ENCODE results near the gene RSF1.

Gene RSF1

DNA sequence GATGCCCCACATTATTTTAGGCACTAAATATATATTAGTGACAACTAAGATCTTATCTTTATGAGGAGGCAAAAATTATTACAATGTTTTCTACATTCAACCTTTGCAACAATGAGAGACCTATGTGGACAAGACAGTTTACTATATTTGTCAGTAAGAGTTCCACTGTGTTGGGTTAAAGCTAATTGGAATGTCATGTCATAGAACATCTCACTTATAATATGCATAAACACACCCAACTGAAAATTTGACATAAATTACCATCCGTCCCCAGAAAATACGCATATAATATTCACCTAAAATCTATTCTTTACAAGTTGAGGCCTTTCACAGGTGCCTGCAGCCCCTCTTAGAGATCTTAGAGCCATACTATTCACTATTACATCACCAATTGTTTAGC is 84.0 kb downstream of the RSF1 start:
- DNase-seq, result no peak

DNA sequence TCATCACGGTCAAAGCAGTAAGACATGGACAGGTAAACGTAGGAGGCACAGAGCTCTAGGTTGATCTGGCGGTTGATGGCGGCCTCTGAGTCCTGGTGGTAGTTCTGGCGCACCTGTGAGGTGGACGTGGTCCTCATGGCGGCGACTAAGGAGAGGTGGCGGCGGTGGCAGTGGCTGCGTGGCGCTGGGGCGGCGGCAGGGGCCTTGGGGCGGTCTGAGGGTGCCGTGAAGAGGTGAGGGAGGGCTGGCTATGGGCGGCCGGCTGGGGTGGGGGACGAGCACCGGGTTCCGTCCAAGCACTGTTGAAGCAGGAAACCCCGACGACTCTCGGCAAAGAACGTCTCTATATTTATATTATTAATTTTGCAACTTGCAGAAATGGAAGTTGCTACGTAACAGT is 85.6 kb downstream of the RSF1 start:
- DNase-seq, result no peak

DNA sequence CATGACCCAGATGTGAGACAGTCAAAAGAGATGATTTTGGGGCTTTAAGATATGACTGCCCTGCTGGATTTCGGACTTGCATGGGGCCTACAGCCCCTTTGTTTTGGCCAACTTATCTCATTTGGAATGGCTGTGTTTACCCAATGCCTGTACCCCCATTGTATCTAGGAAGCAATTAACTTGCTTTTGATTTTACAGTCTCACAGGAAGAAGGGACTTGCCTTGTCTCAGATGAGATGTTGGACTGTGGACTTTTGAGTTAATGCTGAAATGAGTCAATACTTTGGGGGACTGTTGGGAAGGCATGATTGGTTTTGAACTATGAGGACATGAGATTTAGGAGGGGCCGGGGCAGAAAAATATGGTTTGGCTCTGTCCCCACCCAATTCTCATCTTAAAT is 88.4 kb downstream of the RSF1 start:
- DNase-seq, result no peak

DNA sequence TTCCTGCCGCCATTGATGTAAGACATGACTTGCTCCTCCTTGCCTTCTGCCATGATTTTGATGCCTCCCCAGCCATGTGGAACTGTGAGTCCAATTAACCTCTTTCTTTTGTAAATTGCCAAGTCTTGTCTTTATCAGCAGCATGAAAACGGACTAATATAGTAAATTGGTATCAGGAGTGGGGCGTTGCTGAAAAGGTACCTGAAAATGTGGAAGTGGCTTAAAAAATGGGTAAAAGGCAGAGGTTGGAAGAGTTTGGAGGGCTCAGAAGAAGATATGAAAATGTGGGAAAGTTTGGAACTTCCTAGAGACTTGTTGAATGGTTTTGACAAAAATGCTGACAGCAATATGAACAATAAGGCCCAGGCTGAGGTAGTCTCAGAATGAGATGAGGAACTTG is 89.7 kb downstream of the RSF1 start:
- no peak for DNase-seq

DNA sequence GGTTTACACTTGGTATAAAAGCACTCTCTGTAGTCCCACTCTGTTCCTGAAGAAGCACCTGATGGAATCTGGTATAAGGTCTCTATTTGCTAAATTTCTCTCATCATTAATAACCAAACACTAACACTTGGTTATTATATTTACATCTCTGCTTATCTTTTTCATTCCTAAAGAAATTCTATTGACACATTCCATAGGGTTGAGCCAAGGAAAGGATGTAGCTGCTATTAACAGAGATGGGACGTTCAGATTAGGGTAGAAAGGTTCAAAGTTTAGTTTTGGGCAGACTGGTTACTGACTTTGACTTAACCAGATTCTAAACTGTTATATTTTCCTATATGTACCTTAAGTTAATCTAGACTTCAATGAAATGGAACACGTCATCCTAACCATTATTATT is 91.5 kb downstream of the RSF1 start:
- no peak for DNase-seq

DNA sequence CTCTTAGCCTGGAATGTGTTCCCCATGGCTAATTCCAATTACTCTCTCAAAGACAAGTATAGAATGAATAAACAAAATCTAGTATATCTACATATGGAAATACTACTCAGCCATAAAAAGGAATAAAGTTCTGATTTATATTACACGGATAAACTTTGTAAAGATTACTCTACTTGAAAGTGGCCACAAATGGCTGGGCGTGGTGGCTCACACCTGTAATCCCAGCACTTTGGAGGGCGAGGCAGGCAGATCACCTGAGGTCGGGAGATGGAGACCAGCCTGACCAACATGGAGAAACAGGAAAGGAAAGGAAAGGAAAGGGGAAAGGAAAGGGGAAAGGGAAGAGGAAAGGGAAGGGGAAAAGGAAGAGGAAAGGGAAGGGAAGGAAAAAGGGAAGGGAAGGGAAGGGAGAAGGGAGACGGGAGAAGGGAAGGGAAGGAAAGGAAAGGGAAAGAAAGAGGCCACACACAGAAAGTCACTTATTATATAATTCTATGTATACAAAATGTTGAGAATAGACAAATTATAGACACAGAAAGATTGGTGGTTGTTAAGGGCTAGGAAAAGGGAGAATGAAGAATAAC is 92.2 kb downstream of the RSF1 start:
- no peak for DNase-seq

DNA sequence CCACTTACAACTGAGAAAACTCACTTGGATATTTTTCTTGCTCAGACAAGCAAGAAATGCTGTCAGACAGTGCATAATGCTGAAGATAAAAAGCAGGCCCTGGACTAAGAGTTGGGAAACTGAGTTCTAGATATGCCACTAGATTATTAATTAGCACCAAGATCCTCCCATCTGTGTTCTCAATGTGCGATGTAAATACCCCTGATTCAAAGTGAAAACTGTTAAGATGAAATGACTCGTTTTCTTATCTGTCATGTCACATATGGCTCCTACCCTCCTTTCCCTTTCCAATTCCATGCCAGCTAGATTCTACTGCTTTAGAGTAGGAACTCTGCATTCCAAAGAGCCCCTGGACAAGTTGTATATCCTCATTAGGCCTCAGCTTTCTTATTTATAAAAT is 94.0 kb downstream of the RSF1 start:
- no peak for DNase-seq

DNA sequence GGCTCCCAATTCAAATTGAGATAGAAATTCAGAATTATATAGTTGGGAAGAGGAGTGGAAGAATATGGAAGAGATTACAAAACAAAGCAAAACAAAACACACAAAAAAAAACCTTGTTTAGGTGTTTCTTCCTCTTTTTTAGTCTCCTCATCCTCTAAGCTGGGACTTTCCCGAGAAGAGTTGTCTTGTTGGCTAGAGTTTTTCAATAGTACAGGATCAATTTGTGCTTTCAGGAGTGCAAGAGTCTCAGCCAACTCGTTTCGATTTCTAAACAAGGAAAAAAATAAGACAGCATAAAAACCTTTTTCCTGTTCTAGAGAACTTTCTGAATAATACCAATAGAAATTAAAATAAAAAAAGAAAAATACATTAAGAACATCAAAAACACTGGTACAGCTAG is 95.1 kb downstream of the RSF1 start:
- DNase-seq, result no peak

DNA sequence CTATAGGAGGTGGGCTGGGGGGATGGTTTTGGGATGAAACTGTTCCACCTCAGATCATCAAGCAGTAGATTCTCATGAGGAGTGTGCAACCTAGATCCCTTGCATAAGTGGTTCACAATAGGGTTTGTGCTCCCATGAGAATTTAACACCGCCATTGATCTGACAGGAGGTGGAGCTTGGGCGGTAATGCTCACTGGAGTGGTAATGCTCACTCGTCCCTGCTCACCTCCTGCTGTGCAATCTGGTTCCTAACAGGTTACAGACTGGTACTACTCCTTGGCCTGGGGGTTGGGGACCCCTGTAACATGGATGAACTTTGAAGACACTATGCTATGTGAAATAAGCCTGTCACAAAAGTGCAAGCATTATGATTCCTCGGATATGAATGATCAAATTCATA is 95.9 kb downstream of the RSF1 start:
- no peak for DNase-seq

DNA sequence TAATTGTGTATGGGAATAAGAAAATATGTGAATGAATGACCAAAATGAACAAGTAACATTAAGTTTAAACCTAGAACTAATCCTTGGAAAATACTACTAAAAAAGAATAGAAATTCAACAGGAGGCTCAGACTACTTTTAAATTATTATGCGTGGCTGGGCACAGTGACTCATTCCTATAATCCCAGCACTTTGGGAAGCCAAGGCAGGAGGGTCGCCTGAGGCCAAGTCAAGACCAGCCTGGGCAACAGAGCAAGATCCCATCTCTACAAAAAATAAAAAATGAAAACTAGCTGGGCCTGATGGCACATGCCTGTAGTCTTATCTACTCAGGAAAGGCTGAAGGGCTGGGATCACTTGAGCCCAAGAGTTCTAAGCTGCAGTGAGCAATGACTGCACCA is 97.5 kb downstream of the RSF1 start:
- DNase-seq, result no peak

DNA sequence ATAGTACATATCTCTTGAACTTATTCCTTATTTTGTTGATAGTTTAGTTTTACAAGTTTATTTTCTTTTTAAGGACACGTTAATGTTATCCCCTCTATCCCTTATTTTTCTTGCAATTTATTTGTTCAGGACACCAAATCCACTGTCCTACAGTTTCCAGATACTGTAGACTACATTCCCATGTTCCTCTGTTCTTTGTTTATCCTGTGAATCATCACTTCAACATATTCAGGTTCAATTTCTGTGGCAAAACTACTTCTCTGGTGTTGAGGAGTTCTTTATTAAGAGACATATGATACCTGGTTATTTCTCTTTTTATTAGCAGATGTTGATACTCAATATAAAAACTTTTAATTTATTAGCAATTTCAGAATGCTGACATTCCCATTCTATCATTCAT is 110.2 kb downstream of the RSF1 start:
- no peak for DNase-seq

DNA sequence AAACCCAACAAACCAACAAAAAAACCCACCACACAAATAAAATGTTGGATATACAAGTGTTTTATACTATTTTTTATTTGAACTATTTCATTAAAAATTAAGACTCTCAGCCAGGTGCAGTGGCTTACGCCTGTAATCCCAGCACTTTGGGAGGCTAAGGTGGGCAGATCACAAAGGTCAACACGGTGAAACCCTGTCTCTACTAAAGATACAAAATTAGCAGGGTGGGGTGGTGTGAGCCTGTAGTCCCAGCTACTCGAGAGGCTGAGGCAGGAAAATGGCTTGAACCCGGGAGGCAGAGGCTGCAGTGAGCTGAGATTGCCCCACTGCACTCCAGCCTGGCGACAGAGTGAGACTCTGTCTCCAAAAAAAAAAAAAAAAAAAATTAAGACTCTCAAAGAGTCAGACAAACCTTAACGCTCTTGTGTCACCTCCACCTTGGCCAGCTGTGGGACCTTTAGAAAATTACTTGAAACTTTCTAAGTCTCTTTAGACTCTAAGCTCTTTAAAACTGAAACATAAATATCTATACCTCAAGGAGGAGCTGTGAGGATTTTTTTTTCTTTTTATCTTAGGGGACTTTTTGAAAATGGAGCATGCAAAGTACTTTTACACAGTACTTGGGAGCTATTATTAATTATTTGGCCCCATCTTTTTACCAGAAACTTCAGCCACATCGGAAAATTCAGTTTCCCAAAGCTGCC is 114.5 kb downstream of the RSF1 start:
- DNase-seq, result no peak

DNA sequence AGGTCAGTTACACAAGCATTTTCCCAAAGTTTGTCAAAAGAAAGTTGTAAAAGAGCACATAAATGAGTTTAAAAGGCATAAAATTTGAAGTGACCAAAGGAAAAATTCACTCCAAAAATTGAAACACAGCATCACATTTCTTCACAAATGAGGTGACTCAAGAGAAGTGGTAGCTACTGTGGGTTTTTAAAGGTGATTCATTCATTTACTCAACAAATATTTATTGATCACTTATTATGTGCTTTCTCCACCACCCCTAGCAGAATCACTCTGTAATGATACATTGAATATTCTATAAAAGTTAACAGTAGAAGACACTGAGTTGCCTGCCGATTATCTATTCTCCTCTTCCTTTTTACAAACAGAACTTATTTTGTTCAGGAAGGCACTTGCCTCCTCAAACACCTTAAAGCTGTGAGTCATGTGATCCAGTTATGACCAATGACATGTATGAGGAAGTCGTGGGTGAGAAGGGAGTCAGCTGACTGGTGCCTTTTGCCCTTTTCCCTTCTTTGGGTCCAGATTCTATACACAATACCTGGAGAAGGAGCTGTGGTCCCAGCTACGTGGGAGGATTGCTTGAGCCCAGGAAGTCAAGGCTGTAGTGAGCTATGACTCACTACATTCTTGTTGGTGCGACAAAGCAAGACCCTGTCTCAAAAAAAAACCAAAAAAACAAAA is 115.2 kb downstream of the RSF1 start:
- peak; percentile 3 for DNase-seq

DNA sequence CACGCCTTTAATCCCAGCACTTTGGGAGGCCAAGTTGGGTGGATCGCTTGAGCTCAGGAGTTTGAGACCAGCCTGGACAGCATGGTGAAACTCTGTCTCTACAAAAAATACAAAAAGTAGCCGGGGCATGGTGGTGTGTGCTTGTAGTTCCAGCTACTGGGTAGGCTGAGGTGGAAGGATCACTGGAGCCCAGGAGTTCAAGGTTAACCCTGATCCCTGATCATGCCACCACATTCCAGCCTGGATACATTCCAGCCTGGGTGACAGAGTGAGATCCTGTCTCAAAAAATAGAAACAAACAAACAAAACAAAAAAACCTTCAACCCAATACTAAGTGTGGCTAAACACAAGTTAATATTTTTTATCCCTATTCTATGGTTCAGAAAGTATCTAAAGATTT is 116.5 kb downstream of the RSF1 start:
- DNase-seq, result no peak

DNA sequence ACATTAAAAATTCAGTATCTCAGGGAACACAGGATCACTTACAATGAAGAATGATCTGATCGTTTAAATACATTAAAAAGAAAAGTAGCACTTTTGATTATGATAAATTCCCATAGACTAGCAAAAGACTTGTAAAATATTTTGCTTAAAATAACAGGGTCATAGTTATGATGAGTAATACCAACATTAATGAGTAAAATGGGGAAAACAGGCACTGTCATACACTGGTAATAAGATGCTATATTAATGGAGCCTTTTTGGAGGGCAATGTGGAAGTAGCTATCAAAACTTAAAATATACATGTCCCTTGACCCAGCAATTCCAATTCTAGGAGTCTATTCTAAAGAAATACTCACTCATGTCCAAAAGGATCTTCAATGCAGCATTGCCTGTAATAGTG is 121.1 kb downstream of the RSF1 start:
- DNase-seq, result no peak

DNA sequence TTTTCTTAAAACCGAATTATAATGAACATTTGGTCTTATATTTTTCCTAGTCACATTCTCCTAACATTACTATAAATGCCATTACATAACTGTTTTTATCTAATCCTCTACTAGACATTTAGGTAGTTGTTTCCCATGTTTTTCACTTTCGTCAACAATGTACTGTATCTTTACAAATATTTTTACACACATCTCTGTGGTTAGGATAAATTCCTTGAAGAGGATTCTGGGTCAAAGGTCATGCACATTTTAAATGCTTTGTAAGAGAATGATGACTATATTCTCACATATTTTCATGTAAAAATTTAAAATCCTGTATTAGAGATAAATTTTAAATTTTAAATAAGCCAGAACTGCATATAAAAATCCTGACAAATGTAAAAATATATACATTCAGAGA is 121.6 kb downstream of the RSF1 start:
- no peak for DNase-seq

DNA sequence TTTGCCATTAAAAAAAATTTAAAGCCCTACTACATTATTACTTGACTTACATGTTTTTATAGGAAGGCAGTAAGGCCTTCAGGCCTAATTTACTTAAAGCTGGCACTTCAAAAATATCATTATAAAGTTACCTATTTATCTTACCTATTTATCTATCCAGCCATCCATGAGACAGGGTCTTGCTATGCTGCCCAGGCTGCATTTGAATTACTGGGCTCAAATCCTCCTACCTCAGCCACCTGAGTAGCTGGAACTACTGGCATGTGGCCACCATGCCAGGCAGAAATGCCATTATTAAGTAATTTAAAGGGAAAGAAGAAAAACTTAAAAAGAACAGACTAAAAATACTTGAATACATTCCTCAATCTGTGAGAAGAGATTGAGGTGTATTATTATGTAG is 122.7 kb downstream of the RSF1 start:
- DNase-seq, result no peak

DNA sequence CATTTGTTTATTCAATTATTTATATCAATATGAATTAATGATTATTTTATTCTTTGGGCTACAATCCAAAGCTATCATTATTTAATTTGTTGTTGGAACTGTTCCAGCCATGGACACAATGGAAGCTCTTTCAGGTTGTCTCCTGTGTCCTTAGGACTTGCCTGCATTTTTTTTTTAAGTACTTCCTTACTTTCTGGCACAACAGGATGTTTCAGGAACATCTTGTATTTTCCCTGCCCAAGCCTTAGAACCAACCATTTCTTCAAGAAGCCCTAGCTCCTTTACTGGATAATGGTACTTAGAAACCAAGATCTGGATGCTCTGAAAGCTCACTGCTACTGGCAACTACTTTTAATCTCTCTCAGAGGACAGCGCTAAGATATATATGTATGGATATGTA is 125.1 kb downstream of the RSF1 start:
- no peak for DNase-seq

DNA sequence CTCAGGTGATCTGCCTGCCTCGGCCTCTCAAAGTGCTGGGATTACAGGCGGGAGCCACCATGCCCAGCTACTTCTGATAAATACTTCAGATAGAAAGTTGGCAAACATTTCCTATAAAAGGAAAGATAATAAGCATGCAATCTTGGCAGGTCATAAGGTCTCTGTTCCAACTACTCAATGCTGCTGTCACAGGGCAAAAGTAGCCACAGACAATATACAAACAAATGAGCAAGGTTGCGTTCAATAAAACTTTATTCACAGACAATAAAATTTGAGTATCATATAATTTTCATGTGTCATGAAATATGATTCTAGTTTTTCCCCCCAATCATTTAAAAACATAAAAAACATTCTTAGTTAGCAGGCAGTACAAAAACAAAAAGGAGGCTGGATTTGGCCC is 129.9 kb downstream of the RSF1 start:
- no peak for DNase-seq

DNA sequence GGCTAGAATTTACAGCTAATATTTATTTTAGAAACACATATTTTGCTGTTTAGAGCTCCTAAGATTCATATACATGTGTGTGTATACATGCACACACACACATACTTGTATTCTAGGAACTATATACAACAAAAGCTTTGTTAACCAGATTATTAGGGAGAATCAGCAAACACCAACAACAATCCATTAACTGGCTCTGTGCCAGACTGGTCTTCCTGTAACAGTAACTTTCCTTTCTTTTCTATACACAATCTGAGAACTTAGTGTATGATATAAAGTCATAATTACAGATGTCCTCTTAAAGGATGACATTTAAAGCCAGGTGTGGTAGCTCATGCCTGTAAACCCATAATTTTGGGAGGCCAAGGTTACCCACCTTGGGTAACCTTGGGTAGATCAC is 133.4 kb downstream of the RSF1 start:
- DNase-seq, result no peak

DNA sequence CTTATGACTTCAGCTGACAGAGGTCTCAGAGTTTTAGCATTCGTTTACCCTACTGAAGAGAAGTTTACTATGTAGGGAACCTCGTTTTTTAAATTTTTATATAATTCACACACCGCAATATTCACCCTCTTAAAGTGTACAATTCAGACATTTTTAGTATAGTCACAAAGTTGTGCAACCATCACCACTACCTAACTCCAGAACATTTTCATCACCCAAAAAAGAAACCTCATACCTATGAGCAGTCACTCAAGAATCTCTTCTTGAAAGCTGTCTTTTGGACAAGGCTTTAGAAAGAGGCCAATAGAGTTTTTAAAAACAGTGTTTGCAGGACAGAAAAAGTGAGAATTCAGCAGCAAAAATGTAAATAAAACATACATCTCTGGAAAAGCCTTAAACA is 143.4 kb downstream of the RSF1 start:
- DNase-seq, result no peak

DNA sequence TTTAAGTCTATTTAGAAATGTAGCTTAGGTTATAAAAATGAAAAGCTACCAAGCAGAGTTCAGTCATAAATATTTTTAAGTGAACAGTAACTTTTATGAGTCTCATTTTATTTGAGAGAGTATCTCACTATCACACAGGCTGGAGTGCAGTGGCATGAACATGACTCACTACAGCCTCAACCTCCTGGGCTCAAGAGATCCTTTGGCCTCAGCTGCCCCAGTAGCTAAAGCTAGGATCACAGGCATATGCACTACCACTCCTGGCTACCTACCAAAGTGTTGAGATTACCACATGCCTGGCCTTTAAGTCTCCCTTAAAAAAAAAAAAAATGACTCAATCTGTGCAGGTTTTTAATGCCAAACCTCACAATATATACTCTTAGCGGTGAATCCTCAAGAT is 148.3 kb downstream of the RSF1 start:
- no peak for DNase-seq

DNA sequence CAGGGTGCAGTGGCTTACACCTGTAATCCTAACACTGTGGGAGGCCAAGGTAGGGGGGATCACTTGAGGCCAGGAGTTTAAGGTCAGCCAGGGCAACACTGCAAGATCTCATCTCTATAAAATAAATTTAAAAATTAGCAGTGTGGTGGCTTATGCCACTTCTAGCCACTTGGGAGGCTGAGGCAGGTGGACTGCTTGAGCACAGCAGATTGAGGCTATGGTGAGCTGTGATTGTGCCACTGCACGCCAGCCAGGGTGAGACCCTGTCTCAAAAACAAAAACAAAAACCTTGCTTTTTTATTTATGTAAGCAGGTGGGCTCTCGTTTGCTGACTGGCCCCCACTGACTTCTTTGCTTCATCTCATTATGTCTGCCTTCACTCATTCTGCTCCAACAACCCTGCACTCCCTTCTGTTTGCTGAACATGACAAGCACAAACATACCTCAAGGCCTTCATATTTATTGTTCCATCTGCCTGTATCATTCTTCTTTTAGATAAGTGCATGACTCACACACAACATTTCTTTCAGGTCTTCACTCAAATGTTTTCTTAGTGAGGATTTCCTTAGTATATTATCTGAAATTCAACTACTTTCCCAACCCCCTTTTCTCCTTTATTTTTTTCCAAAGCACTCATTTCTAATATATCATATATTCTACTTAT is 150.5 kb downstream of the RSF1 start:
- DNase-seq, result no peak

DNA sequence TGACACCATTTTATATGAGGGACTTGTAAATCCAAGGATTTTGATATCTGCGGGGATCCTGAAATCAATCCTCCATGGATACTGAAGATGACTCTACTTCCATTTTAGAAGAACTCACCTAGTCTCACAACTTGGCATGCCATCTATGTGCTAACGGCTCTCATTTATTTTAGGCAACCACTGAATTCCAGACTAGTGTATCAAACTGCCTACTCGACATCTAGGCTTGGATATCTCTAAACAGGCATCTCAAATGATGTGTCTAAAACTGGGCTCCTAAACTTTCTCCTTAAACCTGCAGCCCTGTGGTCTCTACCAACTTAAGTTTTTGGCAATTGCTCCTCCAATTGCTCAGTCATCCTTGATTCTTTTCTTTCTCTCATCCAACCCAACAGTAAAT is 151.8 kb downstream of the RSF1 start:
- no peak for DNase-seq

Measured in CD4-positive, alpha-beta T cell treated with Interleukin-12 subunit alpha and Interleukin-12 subunit beta, for 1 hour (primary cell).